GM23338 (cell line): Measurements from ENCODE around the gene CABP4.

ENCODE experiments used
- EZH2 ChIP-seq: fragments of 200-600 bp; sonication (generic); IDR thresholded peaks from one replicate; pipeline ENCODE4 v1.8.0; 2017; ENCODE audit warnings: antibody characterized with exemption, mild to moderate bottlenecking, low read depth; ENCODE audit not compliant: unreplicated experiment
- EZH2phosphoT487 ChIP-seq: fragments of 200-600 bp; sonication (generic); IDR thresholded peaks from one replicate; pipeline ENCODE4 v1.8.1; 2018; ENCODE audit warnings: antibody characterized with exemption; ENCODE audit not compliant: unreplicated experiment
- TF ChIP-seq, protein P1 (sequence below), 2 experiments: fragments of 200-600 bp in 1 of 2; sonication (generic) in 1 of 2; conservative IDR thresholded peaks; 2 replicates each; pipeline versions ENCODE4 v1.5.1 to v1.6.1; 2016 to 2017; ENCODE audit warnings: antibody characterized with exemption in 2 of 2, low read depth in 2 of 2, mild to moderate bottlenecking in 2 of 2, moderate library complexity in 1 of 2
- TF ChIP-seq, protein P2 (sequence below): IDR thresholded peaks from one replicate; pipeline ENCODE4 v1.6.1; 2018; ENCODE audit warnings: antibody characterized with exemption; ENCODE audit not compliant: unreplicated experiment

DNA sequence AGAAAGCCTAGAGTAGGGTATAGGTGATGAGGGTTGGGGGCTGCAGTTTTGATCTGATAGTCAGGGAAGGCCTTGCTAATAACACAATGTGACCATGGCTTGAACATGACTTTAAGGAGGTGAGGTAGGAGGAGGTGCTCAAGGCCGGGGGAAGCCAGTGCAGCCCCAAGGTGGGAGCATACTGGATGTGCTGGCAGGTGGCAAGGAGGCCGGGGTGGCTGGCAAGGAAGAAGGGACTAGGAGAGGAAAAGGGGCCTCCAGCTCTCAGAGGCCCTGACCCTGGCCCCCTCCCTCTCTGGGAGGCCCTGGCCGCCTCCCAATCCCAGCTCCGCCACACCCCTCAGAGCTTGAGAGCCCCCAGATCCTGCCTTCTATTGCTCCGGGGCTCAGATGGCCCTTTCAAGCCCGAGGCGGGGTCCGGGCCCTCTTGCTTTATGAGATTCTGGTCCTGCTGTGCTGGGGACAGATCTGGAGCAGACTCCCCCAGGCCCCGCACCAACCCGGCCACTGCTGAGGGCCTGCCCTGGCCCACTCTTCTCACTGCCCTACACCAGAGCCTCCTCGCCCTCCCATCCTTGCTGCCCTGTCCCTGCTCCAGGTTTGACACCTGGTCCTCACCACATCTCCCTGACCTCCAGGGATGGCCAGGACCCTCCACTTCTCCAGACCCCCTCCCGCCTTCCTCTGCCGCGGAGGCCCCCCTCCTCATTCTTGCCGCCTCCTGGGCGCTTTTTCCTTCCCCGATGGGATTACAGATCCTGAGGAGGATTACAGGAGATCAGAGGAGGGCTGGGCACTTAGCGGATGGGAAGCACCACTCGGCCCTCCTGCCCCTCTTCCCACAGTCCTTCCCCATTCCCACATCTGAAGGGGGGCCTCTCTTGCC lies 48.2 kb downstream of the CABP4 start:
- TF ChIP-seq, protein P1, sequence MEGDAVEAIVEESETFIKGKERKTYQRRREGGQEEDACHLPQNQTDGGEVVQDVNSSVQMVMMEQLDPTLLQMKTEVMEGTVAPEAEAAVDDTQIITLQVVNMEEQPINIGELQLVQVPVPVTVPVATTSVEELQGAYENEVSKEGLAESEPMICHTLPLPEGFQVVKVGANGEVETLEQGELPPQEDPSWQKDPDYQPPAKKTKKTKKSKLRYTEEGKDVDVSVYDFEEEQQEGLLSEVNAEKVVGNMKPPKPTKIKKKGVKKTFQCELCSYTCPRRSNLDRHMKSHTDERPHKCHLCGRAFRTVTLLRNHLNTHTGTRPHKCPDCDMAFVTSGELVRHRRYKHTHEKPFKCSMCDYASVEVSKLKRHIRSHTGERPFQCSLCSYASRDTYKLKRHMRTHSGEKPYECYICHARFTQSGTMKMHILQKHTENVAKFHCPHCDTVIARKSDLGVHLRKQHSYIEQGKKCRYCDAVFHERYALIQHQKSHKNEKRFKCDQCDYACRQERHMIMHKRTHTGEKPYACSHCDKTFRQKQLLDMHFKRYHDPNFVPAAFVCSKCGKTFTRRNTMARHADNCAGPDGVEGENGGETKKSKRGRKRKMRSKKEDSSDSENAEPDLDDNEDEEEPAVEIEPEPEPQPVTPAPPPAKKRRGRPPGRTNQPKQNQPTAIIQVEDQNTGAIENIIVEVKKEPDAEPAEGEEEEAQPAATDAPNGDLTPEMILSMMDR (conservative IDR thresholded peaks at IDR 0.05; ENCODE audit: low read depth in 2 of 2) = no peak
- no peak for TF ChIP-seq EZH2
- TF ChIP-seq, protein P2, sequence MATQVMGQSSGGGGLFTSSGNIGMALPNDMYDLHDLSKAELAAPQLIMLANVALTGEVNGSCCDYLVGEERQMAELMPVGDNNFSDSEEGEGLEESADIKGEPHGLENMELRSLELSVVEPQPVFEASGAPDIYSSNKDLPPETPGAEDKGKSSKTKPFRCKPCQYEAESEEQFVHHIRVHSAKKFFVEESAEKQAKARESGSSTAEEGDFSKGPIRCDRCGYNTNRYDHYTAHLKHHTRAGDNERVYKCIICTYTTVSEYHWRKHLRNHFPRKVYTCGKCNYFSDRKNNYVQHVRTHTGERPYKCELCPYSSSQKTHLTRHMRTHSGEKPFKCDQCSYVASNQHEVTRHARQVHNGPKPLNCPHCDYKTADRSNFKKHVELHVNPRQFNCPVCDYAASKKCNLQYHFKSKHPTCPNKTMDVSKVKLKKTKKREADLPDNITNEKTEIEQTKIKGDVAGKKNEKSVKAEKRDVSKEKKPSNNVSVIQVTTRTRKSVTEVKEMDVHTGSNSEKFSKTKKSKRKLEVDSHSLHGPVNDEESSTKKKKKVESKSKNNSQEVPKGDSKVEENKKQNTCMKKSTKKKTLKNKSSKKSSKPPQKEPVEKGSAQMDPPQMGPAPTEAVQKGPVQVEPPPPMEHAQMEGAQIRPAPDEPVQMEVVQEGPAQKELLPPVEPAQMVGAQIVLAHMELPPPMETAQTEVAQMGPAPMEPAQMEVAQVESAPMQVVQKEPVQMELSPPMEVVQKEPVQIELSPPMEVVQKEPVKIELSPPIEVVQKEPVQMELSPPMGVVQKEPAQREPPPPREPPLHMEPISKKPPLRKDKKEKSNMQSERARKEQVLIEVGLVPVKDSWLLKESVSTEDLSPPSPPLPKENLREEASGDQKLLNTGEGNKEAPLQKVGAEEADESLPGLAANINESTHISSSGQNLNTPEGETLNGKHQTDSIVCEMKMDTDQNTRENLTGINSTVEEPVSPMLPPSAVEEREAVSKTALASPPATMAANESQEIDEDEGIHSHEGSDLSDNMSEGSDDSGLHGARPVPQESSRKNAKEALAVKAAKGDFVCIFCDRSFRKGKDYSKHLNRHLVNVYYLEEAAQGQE = no peak
- no peak for TF ChIP-seq EZH2phosphoT487
